Breast epithelium (tissue), 3 donors: ENCODE measurements around the gene KIAA0232.

ENCODE experiments used
- CTCF ChIP-seq, 3 donors: fragments of 450-650 bp; IDR thresholded peaks; one replicate each; pipeline ENCODE4 v1.5.1; 2016 to 2017; ENCODE audit warnings: antibody characterized with exemption in 3 of 3, mild to moderate bottlenecking in 3 of 3, moderate library complexity in 3 of 3
- POLR2A ChIP-seq: fragments of 450-650 bp; IDR thresholded peaks from one replicate; pipeline ENCODE4 v1.6.1; 2016; ENCODE audit warnings: antibody characterized with exemption, mild to moderate bottlenecking, moderate library complexity

- TF ChIP-seq POLR2A (no peak), CTCF (IDR thresholded peaks at IDR 0.05) (no peak)
These were observed 73.9 kb downstream of the KIAA0232 start for GRCh38 chr4:6856391-6856790.
